Liver (tissue), 9 donors: ENCODE measurements around the gene BCAS1. TPM values are rescaled to one million over a fixed set of nuclear protein-coding genes. Genes with fewer than 3 reads are reported as not detected.
A peak's percentile ranks its signal among the peaks of the same experiment; 100 is the strongest.

Source experiments
- DNase-seq: peaks from one replicate; pipeline ENCODE4 v3.0.0-alpha.2; 2017; ENCODE audit warnings: low spot score
- H3K27ac ChIP-seq, 2 donors: one replicate each; pipeline ENCODE4 v1.7.0; 2013; ENCODE audit warnings: inconsistent platforms in 2 of 2, low read length in 2 of 2, control low read depth in 1 of 2, low read depth in 1 of 2, mild to moderate bottlenecking in 1 of 2
- H3K27me3 ChIP-seq, 4 donors: one replicate each; pipeline versions ENCODE4 v1.6.1 to v1.7.0; 2013; ENCODE audit warnings: low read length in 3 of 4, inconsistent platforms in 1 of 4, mild to moderate bottlenecking in 1 of 4, moderate library complexity in 1 of 4; ENCODE audit not compliant: control insufficient read depth in 4 of 4, insufficient read depth in 4 of 4
- H3K36me3 ChIP-seq, 4 donors: one replicate each; pipeline versions ENCODE4 v1.6.1 to v1.7.0; 2013; ENCODE audit warnings: low read length in 3 of 4, mild to moderate bottlenecking in 3 of 4, low read depth in 1 of 4, moderate library complexity in 1 of 4; ENCODE audit not compliant: control insufficient read depth in 4 of 4, insufficient read depth in 3 of 4
- H3K4me1 ChIP-seq, 4 donors: one replicate each; pipeline versions ENCODE4 v1.6.1 to v1.7.0; 2013; ENCODE audit warnings: low read length in 3 of 4, mild to moderate bottlenecking in 3 of 4, moderate library complexity in 1 of 4; ENCODE audit not compliant: control insufficient read depth in 4 of 4, insufficient read depth in 4 of 4
- H3K4me3 ChIP-seq, 3 donors: one replicate each; pipeline versions ENCODE4 v1.6.1 to v1.7.0; 2013; ENCODE audit warnings: low read length in 3 of 3, control low read depth in 1 of 3, low read depth in 1 of 3, mild to moderate bottlenecking in 1 of 3
- H3K9ac ChIP-seq, 2 donors: one replicate each; pipeline ENCODE4 v1.7.0; 2013; ENCODE audit warnings: low read length in 2 of 2, mild to moderate bottlenecking in 2 of 2, moderate library complexity in 2 of 2, control low read depth in 1 of 2, low read depth in 1 of 2
- H3K9me3 ChIP-seq, 4 donors: one replicate each; pipeline versions ENCODE4 v1.6.1 to v1.7.0; 2013; ENCODE audit warnings: low read length in 3 of 4; ENCODE audit not compliant: control insufficient read depth in 4 of 4
- ATF3 ChIP-seq: IDR thresholded peaks from 2 replicates; pipeline ENCODE4 v1.6.1; 2016; ENCODE audit warnings: antibody characterized with exemption
- EGR1 ChIP-seq, 2 donors: IDR thresholded peaks; 2 replicates each; pipeline ENCODE4 v1.6.1; 2016 to 2018; ENCODE audit warnings: antibody characterized with exemption in 2 of 2, low read depth in 2 of 2
- FOXA1 ChIP-seq: IDR thresholded peaks from 2 replicates; pipeline ENCODE4 v1.6.1; 2016; ENCODE audit warnings: antibody characterized with exemption
- FOXA2 ChIP-seq: IDR thresholded peaks from 2 replicates; pipeline ENCODE4 v1.6.1; 2016; ENCODE audit warnings: antibody characterized with exemption
- GABPA ChIP-seq, 2 donors: IDR thresholded peaks in 1 of 2; conservative IDR thresholded peaks in 1 of 2; 2 replicates each; pipeline ENCODE4 v1.6.1; 2016; ENCODE audit warnings: antibody characterized with exemption in 2 of 2, mild to moderate bottlenecking in 1 of 2, moderate library complexity in 1 of 2
- HNF4A ChIP-seq, 2 donors: conservative IDR thresholded peaks; 2 replicates each; pipeline ENCODE4 v1.6.1; 2016; ENCODE audit warnings: antibody characterized with exemption in 2 of 2, mild to moderate bottlenecking in 2 of 2
- HNF4G ChIP-seq: IDR thresholded peaks from 2 replicates; pipeline ENCODE4 v1.6.1; 2016; ENCODE audit warnings: antibody characterized with exemption
- JUND ChIP-seq, 2 donors: IDR thresholded peaks; 2 replicates each; pipeline ENCODE4 v1.6.1; 2016; ENCODE audit warnings: antibody characterized with exemption in 2 of 2
- NR2F2 ChIP-seq: IDR thresholded peaks from 2 replicates; pipeline ENCODE4 v1.6.1; 2016; ENCODE audit warnings: antibody characterized with exemption
- RAD21 ChIP-seq, 2 donors: IDR thresholded peaks; 2 replicates each; pipeline ENCODE4 v1.6.1; 2016; ENCODE audit warnings: antibody characterized with exemption in 2 of 2, mild to moderate bottlenecking in 2 of 2
- REST ChIP-seq: IDR thresholded peaks from 2 replicates; pipeline ENCODE4 v1.6.1; 2016; ENCODE audit warnings: antibody characterized with exemption, mild to moderate bottlenecking
- RXRA ChIP-seq, 2 donors: IDR thresholded peaks; 2 replicates each; pipeline ENCODE4 v1.6.1; 2017 to 2018; ENCODE audit warnings: antibody characterized with exemption in 2 of 2, mild to moderate bottlenecking in 1 of 2
- SP1 ChIP-seq: IDR thresholded peaks from 2 replicates; pipeline ENCODE4 v1.6.1; 2018; ENCODE audit warnings: antibody characterized with exemption, mild to moderate bottlenecking
- TAF1 ChIP-seq: conservative IDR thresholded peaks from 2 replicates; pipeline ENCODE4 v1.6.1; 2016; ENCODE audit warnings: antibody characterized with exemption, mild to moderate bottlenecking
- YY1 ChIP-seq: IDR thresholded peaks from 2 replicates; pipeline ENCODE4 v1.6.1; 2016; ENCODE audit warnings: antibody characterized with exemption, mild to moderate bottlenecking
- WGBS: extraction: QIAGEN DNeasy Blood & Tissue Kit; methylation state at CpG from one replicate; pipeline ENCODE4 v1.1.7; 2013; 5-methylcytosine and 5-hydroxymethylcytosine counted together
- polyA plus RNA-seq, 2 donors: library from polyadenylated mRNA; stranded (reverse) in 1 of 2; unstranded in 1 of 2; fragments of 200-250 nt in 1 of 2; fragments of >200 nt in 1 of 2; fragmentation: Nextera tagmentation in 1 of 2; extraction: Ambion mirVana in 1 of 2; gene quantifications; one replicate each; pipeline versions ENCODE4 v1.2.1 to v1.2.3, GENCODE V29; 2013 to 2015
- total RNA-seq, 2 donors: library from RNA; depleted of rRNA; stranded (reverse); fragments of >200 nt; gene quantifications; one replicate each; pipeline ENCODE4 v1.2.3, GENCODE V29; 2014
- donor health status: healthy.
- donor health status: healthy.
- donor health status: healthy.
- donor health status: healthy.
- donor health status: healthy.

The BCAS1 gene
- total and polyA plus RNA-seq, 4 donors, result under 0.01 to 0.93 (median 0.04) TPM

GRCh38 chr20:53926428-53927028 lies 143.9 kb downstream of the BCAS1 start:
- TF ChIP-seq NR2F2 (no peak), RXRA (IDR thresholded peaks at IDR 0.05) (peak; percentile 36 to 73), JUND (IDR thresholded peaks at IDR 0.05) (peak in 1 of 2 donors; percentile 43), GABPA (IDR thresholded peaks at IDR 0.05 in 1 of 2, conservative IDR thresholded peaks at IDR 0.05 in 1 of 2) (peak; percentile 42 to 56), RAD21 (IDR thresholded peaks at IDR 0.05) (peak in 1 of 2 donors; percentile 47), FOXA2 (no peak), SP1 (peak; percentile 62), FOXA1 (no peak), HNF4A (conservative IDR thresholded peaks at IDR 0.05) (peak; percentile 20 to 23)
- DNase-seq, result no peak
- Histone ChIP-seq H3K4me3 (no peak overlapping the region), H3K4me1 (peaks cover 0 to 5% (median 0%) of the 10 kb centered on the region in 4 donors), H3K9me3 (no peaks in the 10 kb centered on the region), H3K27ac (peak overlapping the region in 1 of 2 donors; percentile 46), H3K36me3 (no peaks in the 10 kb centered on the region), H3K9ac (peak overlapping the region in 1 of 2 donors; percentile 36), H3K27me3 (no peaks in the 10 kb centered on the region)
- WGBS, result 55% methylated on average over 5 of the region's 5 CpGs

- Histone ChIP-seq H3K9ac (peak overlapping the region in 1 of 2 donors; percentile 36), H3K4me3 (no peak overlapping the region), H3K27ac (peak overlapping the region in 1 of 2 donors; percentile 46), H3K4me1 (peaks cover 0 to 5% (median 0%) of the 10 kb centered on the region in 4 donors), H3K36me3 (no peaks in the 10 kb centered on the region), H3K9me3 (no peaks in the 10 kb centered on the region), H3K27me3 (no peaks in the 10 kb centered on the region)
- DNase-seq, result no peak
- TF ChIP-seq YY1 (no peak), TAF1 (no peak), FOXA2 (no peak), ATF3 (no peak), FOXA1 (no peak), RAD21 (IDR thresholded peaks at IDR 0.05) (no peak), EGR1 (IDR thresholded peaks at IDR 0.05; ENCODE audit: low read depth in 2 of 2) (no peak), REST (no peak), HNF4G (no peak), RXRA (IDR thresholded peaks at IDR 0.05) (no peak)
- WGBS, result 91% methylated on average over 12 of the region's 12 CpGs
These were observed 144.6 kb downstream of the BCAS1 start for GRCh38 chr20:53925651-53926401.
